Subcutaneous abdominal adipose tissue (tissue), 5 donors: ENCODE measurements around the gene MIB2.

Source experiments
- H3K27ac ChIP-seq: one replicate; pipeline ENCODE4 v1.7.0; 2013; ENCODE audit warnings: low read depth, mild to moderate bottlenecking, inconsistent platforms, low read length, moderate library complexity
- H3K27me3 ChIP-seq, 5 donors: one replicate each; pipeline ENCODE4 v1.7.0; 2013; ENCODE audit warnings: low read length in 5 of 5, inconsistent platforms in 1 of 5; ENCODE audit not compliant: control insufficient read depth in 5 of 5, insufficient read depth in 4 of 5
- H3K36me3 ChIP-seq, 5 donors: one replicate each; pipeline ENCODE4 v1.7.0; 2013; ENCODE audit warnings: low read length in 5 of 5; ENCODE audit not compliant: control insufficient read depth in 5 of 5, insufficient read depth in 5 of 5
- H3K4me1 ChIP-seq, 5 donors: one replicate each; pipeline ENCODE4 v1.7.0; 2013; ENCODE audit warnings: low read length in 5 of 5, mild to moderate bottlenecking in 3 of 5, moderate library complexity in 1 of 5; ENCODE audit not compliant: control insufficient read depth in 5 of 5, insufficient read depth in 5 of 5
- H3K4me3 ChIP-seq, 5 donors: one replicate each; pipeline ENCODE4 v1.7.0; 2013; ENCODE audit warnings: low read length in 5 of 5, low read depth in 1 of 5
- H3K9ac ChIP-seq, 5 donors: one replicate each; pipeline ENCODE4 v1.7.0; 2013; ENCODE audit warnings: low read length in 5 of 5, mild to moderate bottlenecking in 4 of 5, moderate library complexity in 3 of 5
- H3K9me3 ChIP-seq, 5 donors: one replicate each; pipeline ENCODE4 v1.7.0; 2013; ENCODE audit warnings: low read length in 5 of 5; ENCODE audit not compliant: control insufficient read depth in 5 of 5
- donor health status: healthy.
- donor health status: healthy.
- donor health status: healthy.
- donor health status: healthy.
- donor health status: healthy.

The MIB2 gene

DNA sequence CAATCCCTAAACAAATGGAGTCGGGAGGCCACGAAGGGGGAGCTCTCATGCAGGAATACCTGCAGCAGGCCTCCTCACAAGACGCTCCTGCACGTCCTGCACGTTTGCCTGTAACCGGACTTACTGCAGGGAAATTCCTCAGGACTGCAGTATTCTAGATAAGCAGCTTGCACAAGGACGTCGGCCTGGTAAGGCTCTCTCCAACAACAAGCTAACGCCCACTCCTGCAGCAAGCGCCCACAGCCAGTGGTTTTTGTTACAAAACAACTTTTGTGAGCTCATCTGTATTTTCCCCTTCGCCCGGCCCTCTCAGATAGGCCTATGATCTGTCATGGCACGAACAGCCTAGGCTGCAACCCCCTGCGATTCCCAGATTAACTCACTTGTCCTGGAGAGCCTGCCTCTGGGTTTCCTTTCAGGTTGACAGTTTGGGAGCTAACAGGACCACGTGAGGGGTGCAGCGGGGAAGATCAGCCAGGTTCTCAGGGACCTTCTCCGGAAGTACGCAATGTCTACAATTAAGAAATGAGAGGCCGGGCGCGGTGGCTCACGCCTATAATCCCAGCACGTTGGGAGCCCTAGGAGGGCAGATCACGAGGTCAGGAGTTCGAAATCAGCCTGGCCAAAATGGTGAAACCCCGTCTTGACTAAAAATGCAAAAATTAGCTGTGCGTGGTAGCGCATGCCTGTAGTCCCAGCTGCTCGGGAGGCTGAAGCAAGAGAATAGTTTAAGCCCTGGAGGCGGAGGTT is 921 bp upstream of the MIB2 start:
- peak overlapping the region; percentile 65 to 97 (median 92) for H3K4me3 ChIP-seq
- H3K27me3 ChIP-seq, result no peaks in the 10 kb centered on the region
- peaks cover 0 to 16% (median 11%) of the 10 kb centered on the region in 5 donors for H3K36me3 ChIP-seq
- peaks cover 15 to 41% (median 34%) of the 10 kb centered on the region in 5 donors for H3K4me1 ChIP-seq
- peak overlapping the region; percentile 95 for H3K27ac ChIP-seq
- H3K9me3 ChIP-seq, result no peaks in the 10 kb centered on the region
- peak overlapping the region in 4 of 5 donors; percentile 56 to 94 (median 87) for H3K9ac ChIP-seq

DNA sequence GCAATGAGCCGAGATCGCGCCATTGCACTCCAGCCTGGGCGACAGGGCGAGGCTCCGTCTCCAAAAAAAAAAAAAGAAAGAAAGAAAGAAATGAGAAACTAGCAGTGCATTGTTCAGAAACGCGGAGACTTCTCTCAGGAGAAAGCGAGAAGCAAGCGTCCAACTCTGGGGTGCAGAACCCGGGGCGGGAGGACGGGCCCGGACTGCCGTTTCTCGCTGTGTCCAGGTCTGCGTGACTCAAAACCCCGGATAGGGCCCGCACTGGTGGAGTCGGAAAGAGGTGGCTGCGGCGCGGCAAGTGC is 395 bp upstream of the MIB2 start:
- Histone ChIP-seq H3K27ac (peak overlapping the region; percentile 95), H3K9me3 (no peaks in the 10 kb centered on the region), H3K27me3 (no peaks in the 10 kb centered on the region), H3K9ac (peak overlapping the region in 4 of 5 donors; percentile 46 to 94 (median 87)), H3K4me3 (peak overlapping the region; percentile 65 to 97 (median 92)), H3K4me1 (peaks cover 15 to 41% (median 34%) of the 10 kb centered on the region in 5 donors), H3K36me3 (peaks cover 0 to 16% (median 11%) of the 10 kb centered on the region in 5 donors)

DNA sequence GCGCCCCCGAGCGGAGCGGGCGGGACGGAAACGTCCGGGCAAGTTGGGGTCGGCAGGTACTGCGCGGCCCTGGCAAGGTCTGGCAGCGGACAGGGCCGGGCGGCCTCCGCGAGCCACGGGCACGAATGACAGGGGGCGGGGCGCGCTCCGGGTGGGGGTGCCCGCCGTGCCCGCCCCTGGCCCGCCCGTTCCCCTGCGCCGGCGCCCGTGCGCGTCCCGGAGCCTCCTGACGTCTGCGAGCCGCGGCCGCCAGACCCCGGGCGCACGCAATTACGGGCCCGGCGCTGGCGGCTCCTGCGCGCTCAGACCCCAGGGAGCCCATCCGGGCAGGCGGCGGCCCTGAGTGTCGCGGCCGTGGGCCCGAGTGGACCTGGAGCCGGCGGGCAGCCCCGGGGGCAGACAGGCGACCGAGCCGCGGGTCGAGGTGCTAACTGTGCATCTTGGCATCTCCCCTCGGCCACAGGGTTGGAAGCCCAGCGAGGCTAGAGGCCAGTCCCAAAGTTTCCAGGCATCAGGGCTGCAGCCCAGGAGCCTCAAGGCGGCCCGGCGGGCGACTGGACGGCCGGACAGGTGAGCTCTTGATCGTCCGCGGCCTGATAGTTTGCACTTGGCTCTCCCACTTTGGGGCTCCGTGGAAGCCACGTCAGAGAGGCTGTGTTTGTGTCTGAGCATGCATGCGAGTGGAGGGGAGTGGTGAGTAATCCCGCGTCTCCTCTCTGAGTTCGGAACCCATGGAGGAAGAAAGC is 918 bp downstream of the MIB2 start:
- peak overlapping the region; percentile 61 to 97 (median 92) for H3K4me3 ChIP-seq
- H3K27ac ChIP-seq, result peak overlapping the region; percentile 95
- peaks cover 0 to 16% (median 11%) of the 10 kb centered on the region in 5 donors for H3K36me3 ChIP-seq
- no peaks in the 10 kb centered on the region for H3K27me3 ChIP-seq
- H3K9me3 ChIP-seq, result no peaks in the 10 kb centered on the region
- peaks cover 14 to 35% (median 30%) of the 10 kb centered on the region in 5 donors for H3K4me1 ChIP-seq
- peak overlapping the region in 4 of 5 donors; percentile 56 to 87 (median 84) for H3K9ac ChIP-seq

DNA sequence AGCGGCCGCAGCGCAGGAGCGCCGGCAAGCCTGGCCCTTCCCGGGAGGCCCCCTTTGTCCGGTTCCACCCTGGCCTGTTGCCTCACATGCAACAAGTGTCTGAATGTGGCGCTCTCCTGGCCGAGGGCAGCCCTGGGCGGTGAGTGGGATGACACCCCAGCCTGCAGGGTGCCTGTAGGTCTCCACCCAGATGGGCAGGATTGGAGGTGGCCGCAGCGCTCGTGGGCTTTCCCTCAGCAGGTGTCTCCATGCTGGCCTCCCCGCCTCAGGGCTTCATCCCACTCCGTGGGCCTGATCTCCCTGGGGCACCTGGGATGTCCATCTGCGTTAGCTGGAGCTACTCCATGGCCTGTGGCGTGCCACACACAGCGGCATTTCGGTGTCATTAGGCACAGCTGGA is 1.5 kb downstream of the MIB2 start:
- Histone ChIP-seq H3K9ac (peak overlapping the region in 2 of 5 donors; percentile 56 to 80), H3K36me3 (peaks cover 0 to 16% (median 11%) of the 10 kb centered on the region in 5 donors), H3K27ac (no peak overlapping the region), H3K4me1 (peaks cover 14 to 34% (median 28%) of the 10 kb centered on the region in 5 donors), H3K9me3 (no peaks in the 10 kb centered on the region), H3K27me3 (no peaks in the 10 kb centered on the region), H3K4me3 (peak overlapping the region; percentile 61 to 97 (median 92))

DNA sequence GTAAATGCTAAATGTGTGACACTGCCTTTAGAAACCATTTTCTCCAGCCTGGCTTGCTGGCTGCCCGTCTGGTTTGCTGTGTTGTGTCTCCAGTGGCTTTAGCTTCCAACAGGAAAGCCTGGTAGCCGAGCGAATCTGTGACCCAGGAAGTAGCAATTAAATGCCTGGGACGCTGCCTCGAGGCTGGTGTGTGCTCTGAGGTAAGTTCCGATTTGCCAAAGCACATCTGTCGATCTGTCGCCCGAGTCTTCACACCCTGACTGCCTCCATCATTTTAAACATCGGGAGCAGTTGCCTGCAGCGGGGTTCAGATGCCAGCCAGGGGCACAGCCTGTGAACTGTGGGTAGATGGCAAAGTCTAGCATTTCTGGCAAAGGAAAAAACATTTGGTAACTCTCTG is 2.2 kb downstream of the MIB2 start:
- Histone ChIP-seq H3K4me1 (peaks cover 14 to 34% (median 28%) of the 10 kb centered on the region in 5 donors), H3K4me3 (no peak overlapping the region), H3K9ac (no peak overlapping the region), H3K36me3 (peaks cover 0 to 16% (median 11%) of the 10 kb centered on the region in 5 donors), H3K9me3 (no peaks in the 10 kb centered on the region), H3K27ac (no peak overlapping the region), H3K27me3 (no peaks in the 10 kb centered on the region)

DNA sequence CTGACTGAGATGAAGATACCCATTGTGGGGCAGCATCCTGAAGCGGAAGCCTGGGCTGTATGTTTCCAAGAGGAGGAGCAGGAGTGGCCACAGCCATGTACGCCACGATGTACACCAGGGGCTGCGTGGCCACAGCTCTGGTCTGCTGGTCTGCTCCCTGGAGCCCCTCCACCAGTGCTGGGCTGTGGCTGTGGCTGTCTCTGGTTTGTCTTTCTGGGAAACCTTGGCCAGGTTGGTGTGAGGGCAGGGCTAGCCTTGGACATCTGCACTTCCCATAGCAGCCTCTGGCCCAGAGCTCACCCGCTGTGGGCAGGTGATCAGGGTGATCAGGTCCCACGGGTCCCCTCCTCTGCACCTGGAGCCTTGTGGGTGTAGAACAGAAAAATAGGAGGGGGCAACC is 2.6 kb downstream of the MIB2 start:
- Histone ChIP-seq H3K4me3 (no peak overlapping the region), H3K9ac (no peak overlapping the region), H3K36me3 (peaks cover 0 to 16% (median 11%) of the 10 kb centered on the region in 5 donors), H3K9me3 (no peaks in the 10 kb centered on the region), H3K27ac (no peak overlapping the region), H3K27me3 (no peaks in the 10 kb centered on the region), H3K4me1 (peaks cover 14 to 34% (median 28%) of the 10 kb centered on the region in 5 donors)

DNA sequence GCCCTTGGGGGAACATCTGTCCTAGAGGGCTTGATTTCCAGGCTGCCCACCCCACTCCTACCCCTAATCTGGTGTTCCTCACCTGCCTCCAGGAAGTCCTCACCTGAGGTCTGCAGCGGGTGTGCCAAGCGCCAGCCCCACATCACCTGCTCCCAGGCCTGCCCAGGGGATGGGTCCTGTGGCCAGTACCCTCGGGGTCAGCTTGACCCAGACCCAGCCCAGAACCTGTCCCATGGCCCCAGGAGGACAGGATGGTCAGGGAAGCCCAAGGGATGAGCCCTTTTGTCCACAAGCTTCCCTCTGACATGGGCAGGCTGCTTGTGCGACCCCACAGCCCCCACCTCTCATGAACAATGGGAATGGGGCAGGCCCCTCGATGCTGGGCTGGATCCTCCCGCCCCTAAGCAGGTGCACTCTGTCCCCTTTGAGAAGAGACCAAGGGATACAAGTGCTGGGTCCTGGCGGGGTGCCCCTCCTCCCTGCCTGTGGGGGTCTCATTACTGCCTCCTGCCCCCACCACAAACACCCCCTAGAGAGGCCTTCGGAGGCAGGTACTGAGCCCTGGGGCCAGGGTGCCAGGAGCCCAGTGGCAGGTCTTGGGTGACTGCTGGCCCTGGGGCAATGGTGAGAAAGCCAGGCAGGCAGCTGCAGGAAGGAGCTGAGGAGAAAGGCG is 3.2 kb downstream of the MIB2 start:
- no peak overlapping the region for H3K27ac ChIP-seq
- H3K9me3 ChIP-seq, result no peaks in the 10 kb centered on the region
- H3K27me3 ChIP-seq, result no peaks in the 10 kb centered on the region
- no peak overlapping the region for H3K9ac ChIP-seq
- H3K36me3 ChIP-seq, result peaks cover 0 to 16% (median 11%) of the 10 kb centered on the region in 5 donors
- H3K4me3 ChIP-seq, result no peak overlapping the region
- peaks cover 14 to 31% (median 26%) of the 10 kb centered on the region in 5 donors for H3K4me1 ChIP-seq

DNA sequence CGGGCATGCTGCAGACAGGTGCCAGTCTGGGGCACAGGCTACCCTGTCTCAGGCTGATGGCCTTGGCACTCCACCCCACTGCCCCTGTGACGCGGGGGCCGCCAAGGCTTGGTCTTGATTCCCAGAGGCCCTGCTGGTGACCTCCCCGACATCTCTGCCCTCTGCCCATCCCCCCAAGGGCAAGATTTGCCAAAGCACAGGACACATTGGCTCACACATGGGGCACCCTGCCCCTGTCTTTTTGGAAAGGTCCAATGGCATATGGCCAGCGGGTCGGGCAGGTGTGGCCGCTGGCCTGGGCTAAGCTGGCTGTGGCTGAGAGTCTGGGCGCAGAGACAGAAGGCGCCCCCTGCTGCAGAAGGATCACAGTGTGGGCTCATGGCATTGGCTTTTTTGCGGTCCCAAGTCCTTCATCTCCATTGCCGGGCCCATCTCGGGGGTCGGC is 4.6 kb downstream of the MIB2 start:
- H3K9ac ChIP-seq, result no peak overlapping the region
- H3K9me3 ChIP-seq, result no peaks in the 10 kb centered on the region
- H3K27me3 ChIP-seq, result no peaks in the 10 kb centered on the region
- no peak overlapping the region for H3K4me3 ChIP-seq
- H3K36me3 ChIP-seq, result peaks cover 0 to 24% (median 19%) of the 10 kb centered on the region in 5 donors
- H3K27ac ChIP-seq, result no peak overlapping the region
- H3K4me1 ChIP-seq, result peaks cover 5 to 17% (median 12%) of the 10 kb centered on the region in 5 donors

DNA sequence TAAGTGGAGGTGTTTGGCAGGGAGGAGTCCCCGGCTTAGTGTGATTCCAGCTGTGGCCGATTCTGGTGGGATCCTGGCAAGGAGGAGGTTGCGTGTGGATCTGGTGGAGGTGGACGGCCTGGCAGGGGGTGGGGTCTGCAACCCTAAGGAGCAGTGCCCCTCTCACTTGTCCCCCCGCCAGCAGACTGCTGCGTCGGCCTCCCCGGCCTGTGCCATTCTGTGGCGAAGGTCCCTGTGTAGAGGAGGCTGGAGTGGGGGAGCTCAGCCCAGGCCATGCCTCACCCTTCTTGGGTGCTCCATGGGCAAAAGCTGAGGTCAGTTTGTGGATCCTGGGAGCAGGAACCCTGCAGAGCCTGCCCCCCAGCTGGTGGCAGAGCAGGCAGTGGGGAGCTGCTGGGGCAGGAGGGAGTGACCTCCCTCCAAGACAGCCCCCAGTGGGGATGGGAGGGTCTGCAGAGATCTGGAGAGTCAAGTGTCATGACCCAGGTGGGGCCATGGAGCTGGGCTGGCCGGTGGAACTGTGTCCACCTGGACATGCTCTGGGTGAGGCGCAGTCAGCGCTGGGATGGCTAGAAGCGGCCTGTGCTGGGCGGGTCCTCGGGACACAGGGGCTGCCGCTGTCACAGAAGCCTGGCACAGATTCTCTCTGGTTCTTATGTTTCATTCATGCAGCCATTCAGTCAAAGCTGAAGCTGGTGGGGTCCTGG is 5.3 kb downstream of the MIB2 start:
- no peak overlapping the region for H3K4me3 ChIP-seq
- H3K9ac ChIP-seq, result no peak overlapping the region
- no peak overlapping the region for H3K27ac ChIP-seq
- peaks cover 0 to 24% (median 23%) of the 10 kb centered on the region in 5 donors for H3K36me3 ChIP-seq
- H3K9me3 ChIP-seq, result no peaks in the 10 kb centered on the region
- no peaks in the 10 kb centered on the region for H3K27me3 ChIP-seq
- peaks cover 5 to 15% (median 11%) of the 10 kb centered on the region in 5 donors for H3K4me1 ChIP-seq
